CD1c-positive myeloid dendritic cell (primary cell): ENCODE data around the gene BANF1.
"Not testable (repeated sequence)": the region's sequence is repeated elsewhere in the genome, so short reads cannot be mapped to it uniquely, and the experiment has no call there.

Experiments used
- DNase-seq: peaks from one replicate; pipeline ENCODE4 v3.0.0-alpha.2; 2016; ENCODE audit errors: extremely low spot score

Gene BANF1

GRCh38 chr11:65978391-65979238 is 23.7 kb upstream of the BANF1 start:
- DNase-seq, result no peak

GRCh38 chr11:65979261-65979759 is 23.0 kb upstream of the BANF1 start:
- no peak for DNase-seq

- DNase-seq, result no peak
Observed at GRCh38 chr11:65981101-65981740, 21.1 kb upstream of the BANF1 start.

- DNase-seq, result no peak
Observed at GRCh38 chr11:65981972-65982823, 20.1 kb upstream of the BANF1 start.

GRCh38 chr11:65982824-65983588 is 19.3 kb upstream of the BANF1 start:
- DNase-seq, result no peak

- DNase-seq, result no peak
Observed at GRCh38 chr11:65983589-65983987, 18.7 kb upstream of the BANF1 start.

GRCh38 chr11:65987336-65987735 is 15.0 kb upstream of the BANF1 start:
- DNase-seq, result no peak

- DNase-seq, result peak; percentile 96
Observed at GRCh38 chr11:65988791-65989592, 13.3 kb upstream of the BANF1 start.

GRCh38 chr11:65992056-65992455 is 10.2 kb upstream of the BANF1 start:
- no peak for DNase-seq

GRCh38 chr11:65997286-65997685 is 5.0 kb upstream of the BANF1 start:
- DNase-seq, result no peak

- DNase-seq, result no peak
Observed at GRCh38 chr11:66002648-66003225, 434 bp downstream of the BANF1 start.

GRCh38 chr11:66003291-66003690 is 988 bp downstream of the BANF1 start:
- no peak for DNase-seq

- no peak for DNase-seq
Observed at GRCh38 chr11:66004186-66004585, 1.9 kb downstream of the BANF1 start.

GRCh38 chr11:66006134-66006890 is 4.0 kb downstream of the BANF1 start:
- DNase-seq, result no peak

- no peak for DNase-seq
Observed at GRCh38 chr11:66006891-66007176, 4.5 kb downstream of the BANF1 start.

- no peak for DNase-seq
Observed at GRCh38 chr11:66007201-66007634, 4.9 kb downstream of the BANF1 start.

- DNase-seq, result no peak
Observed at GRCh38 chr11:66008095-66008467, 5.8 kb downstream of the BANF1 start.

- peak; percentile 56 for DNase-seq
Observed at GRCh38 chr11:66008468-66009101, 6.3 kb downstream of the BANF1 start.

GRCh38 chr11:66010036-66010435 is 7.7 kb downstream of the BANF1 start:
- DNase-seq, result not testable (repeated sequence)
